Fibroblast of skin of right biceps (primary cell): ENCODE results near the gene DNER.
A peak's percentile ranks its signal among the peaks of the same experiment; 100 is the strongest.
"Not testable (repeated sequence)": the region's sequence is repeated elsewhere in the genome, so short reads cannot be mapped to it uniquely, and the experiment has no call there.

Experiments
- DNase-seq: peaks from one replicate; pipeline ENCODE4 v3.0.0-alpha.2; 2013

Gene DNER

GRCh38 chr2:229620289-229620688 is 94.1 kb downstream of the DNER start:
- no peak for DNase-seq

- DNase-seq, result no peak
Measured at GRCh38 chr2:229616433-229616832, 97.9 kb downstream of the DNER start.

- not testable (repeated sequence) for DNase-seq
Measured at GRCh38 chr2:229614021-229614420, 100.3 kb downstream of the DNER start.

- DNase-seq, result no peak
Measured at GRCh38 chr2:229612384-229612971, 101.9 kb downstream of the DNER start.

GRCh38 chr2:229611360-229611759 is 103.0 kb downstream of the DNER start:
- DNase-seq, result no peak

GRCh38 chr2:229610872-229611271 is 103.5 kb downstream of the DNER start:
- peak; percentile 13 for DNase-seq

- DNase-seq, result peak; percentile 30
Measured at GRCh38 chr2:229610333-229610732, 104.0 kb downstream of the DNER start.

GRCh38 chr2:229601936-229602335 is 112.4 kb downstream of the DNER start:
- DNase-seq, result peak; percentile 3

GRCh38 chr2:229601396-229601795 is 113.0 kb downstream of the DNER start:
- peak; percentile 0 for DNase-seq

GRCh38 chr2:229598227-229598626 is 116.1 kb downstream of the DNER start:
- DNase-seq, result no peak

- no peak for DNase-seq
Measured at GRCh38 chr2:229596796-229597195, 117.6 kb downstream of the DNER start.

GRCh38 chr2:229591611-229592010 is 122.7 kb downstream of the DNER start:
- no peak for DNase-seq

- DNase-seq, result peak; percentile 70
Measured at GRCh38 chr2:229586746-229587705, 127.3 kb downstream of the DNER start.

- DNase-seq, result no peak
Measured at GRCh38 chr2:229586012-229586411, 128.3 kb downstream of the DNER start.

GRCh38 chr2:229582151-229582550 is 132.2 kb downstream of the DNER start:
- DNase-seq, result no peak

- DNase-seq, result no peak
Measured at GRCh38 chr2:229578052-229578846, 136.1 kb downstream of the DNER start.

GRCh38 chr2:229575569-229576315 is 138.6 kb downstream of the DNER start:
- peak; percentile 14 for DNase-seq

- DNase-seq, result no peak
Measured at GRCh38 chr2:229572507-229573271, 141.7 kb downstream of the DNER start.

GRCh38 chr2:229571243-229571642 is 143.1 kb downstream of the DNER start:
- DNase-seq, result no peak

GRCh38 chr2:229566370-229566769 is 148.0 kb downstream of the DNER start:
- no peak for DNase-seq

- DNase-seq, result no peak
Measured at GRCh38 chr2:229564300-229564907, 150.0 kb downstream of the DNER start.
